ENCODE results near the gene COPB2. TPM values are rescaled to one million over a fixed set of nuclear protein-coding genes. Genes with fewer than 3 reads are reported as not detected.

Gene COPB2
- total RNA-seq, 4 donors from 2014 or later: 38.9 to 43.4 (median 42.1) TPM

DNA sequence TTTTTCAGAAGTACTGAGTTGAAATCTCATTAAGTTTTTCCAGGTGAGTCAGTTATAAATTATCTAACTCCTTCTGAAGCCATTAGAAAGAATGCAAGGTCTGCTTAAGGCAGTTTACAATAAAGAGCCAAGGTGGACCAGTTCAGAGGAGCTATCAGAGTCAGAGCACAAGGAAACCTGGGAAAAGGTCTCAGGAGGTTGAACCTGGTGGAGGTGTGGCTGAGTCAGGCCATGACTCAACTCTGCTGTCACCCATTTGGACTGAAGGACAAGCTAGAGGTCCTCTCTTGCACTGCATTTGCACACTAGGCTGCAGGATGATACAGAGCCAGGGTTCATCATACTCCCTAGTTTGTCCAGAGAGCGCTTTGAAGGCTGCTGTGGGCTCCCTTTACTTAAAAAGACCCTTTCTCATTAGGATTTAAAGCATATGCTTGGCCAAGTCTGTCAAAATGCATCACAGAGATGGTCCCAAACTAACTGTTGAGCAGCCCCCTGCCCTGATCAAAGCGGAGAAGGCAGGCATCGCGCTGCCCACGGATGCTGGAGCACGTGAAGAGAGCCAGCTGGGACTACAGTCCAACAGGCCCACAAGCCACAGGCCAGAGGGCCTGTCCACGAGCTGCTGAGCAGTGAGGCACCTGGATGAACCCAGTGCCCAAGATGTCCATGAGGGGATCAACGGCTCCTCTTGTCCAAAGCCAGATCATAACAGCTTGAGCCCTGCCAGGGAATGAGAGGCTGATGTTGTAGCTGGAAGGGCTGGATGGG, 71.6 kb downstream of the COPB2 start:
- no peak for DNase-seq
- TF ChIP-seq, protein P1, sequence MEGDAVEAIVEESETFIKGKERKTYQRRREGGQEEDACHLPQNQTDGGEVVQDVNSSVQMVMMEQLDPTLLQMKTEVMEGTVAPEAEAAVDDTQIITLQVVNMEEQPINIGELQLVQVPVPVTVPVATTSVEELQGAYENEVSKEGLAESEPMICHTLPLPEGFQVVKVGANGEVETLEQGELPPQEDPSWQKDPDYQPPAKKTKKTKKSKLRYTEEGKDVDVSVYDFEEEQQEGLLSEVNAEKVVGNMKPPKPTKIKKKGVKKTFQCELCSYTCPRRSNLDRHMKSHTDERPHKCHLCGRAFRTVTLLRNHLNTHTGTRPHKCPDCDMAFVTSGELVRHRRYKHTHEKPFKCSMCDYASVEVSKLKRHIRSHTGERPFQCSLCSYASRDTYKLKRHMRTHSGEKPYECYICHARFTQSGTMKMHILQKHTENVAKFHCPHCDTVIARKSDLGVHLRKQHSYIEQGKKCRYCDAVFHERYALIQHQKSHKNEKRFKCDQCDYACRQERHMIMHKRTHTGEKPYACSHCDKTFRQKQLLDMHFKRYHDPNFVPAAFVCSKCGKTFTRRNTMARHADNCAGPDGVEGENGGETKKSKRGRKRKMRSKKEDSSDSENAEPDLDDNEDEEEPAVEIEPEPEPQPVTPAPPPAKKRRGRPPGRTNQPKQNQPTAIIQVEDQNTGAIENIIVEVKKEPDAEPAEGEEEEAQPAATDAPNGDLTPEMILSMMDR (IDR thresholded peaks at IDR 0.05 in 4 of 5, conservative IDR thresholded peaks at IDR 0.05 in 1 of 5): no peak
- TF ChIP-seq POLR2A (IDR thresholded peaks at IDR 0.05): no peak
- no peak for ATAC-seq
- no peaks in the 10 kb centered on the region for H3K4me1 ChIP-seq
- H3K36me3 ChIP-seq: no peaks in the 10 kb centered on the region
- in situ Hi-C loops (cut with MboI; ENCODE audit: low sequenced_read_pairs in 4 of 4): loop anchor here in 2 of 4 donors (25.0 kb wide), 2 partner anchors 206 to 381 kb away; partner anchors contain the start of genes FOXL2 (in 1 of the 2) and FOXL2NB (in 1 of the 2)
- no peaks in the 10 kb centered on the region for H3K9me3 ChIP-seq
- no peak overlapping the region for H3K4me3 ChIP-seq
- no peak overlapping the region for H3K27ac ChIP-seq
- intact Hi-C loops (cut with DNase I; ENCODE audit: low total_unique reads): no loop called here
- peaks cover 0 to 2% (median 0%) of the 10 kb centered on the region in 3 donors for H3K27me3 ChIP-seq

DNA sequence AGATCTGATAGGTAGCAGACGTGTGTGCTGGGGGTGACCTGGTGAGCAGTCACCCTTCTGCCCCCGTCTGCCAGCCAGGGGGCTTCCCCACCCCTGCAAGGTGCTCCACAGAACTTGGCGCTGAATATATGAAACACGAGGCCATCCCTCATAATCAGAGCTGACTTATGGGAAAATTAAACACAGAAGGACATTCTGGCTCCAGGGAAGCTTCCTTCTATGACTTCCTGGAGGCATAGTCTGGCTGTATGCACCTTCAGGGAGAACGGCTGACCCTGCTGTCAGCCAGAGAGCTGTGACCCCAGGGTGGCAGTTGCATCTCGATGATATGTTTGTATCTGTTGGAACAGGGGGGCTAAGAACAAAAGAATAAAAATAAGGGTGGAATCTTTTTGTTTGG, 72.2 kb downstream of the COPB2 start:
- Histone ChIP-seq H3K27ac (no peak overlapping the region), H3K9me3 (no peaks in the 10 kb centered on the region), H3K36me3 (no peaks in the 10 kb centered on the region), H3K4me1 (no peaks in the 10 kb centered on the region), H3K27me3 (peaks cover 0 to 2% (median 0%) of the 10 kb centered on the region in 3 donors), H3K4me3 (no peak overlapping the region)
- DNase-seq (no peak), ATAC-seq (no peak)
- TF ChIP-seq, protein P1 (IDR thresholded peaks at IDR 0.05 in 4 of 5, conservative IDR thresholded peaks at IDR 0.05 in 1 of 5): no peak
- no peak for TF ChIP-seq POLR2A (IDR thresholded peaks at IDR 0.05)
- intact Hi-C loops (cut with DNase I; ENCODE audit: low total_unique reads): no loop called here
- in situ Hi-C loops (cut with MboI; ENCODE audit: low sequenced_read_pairs in 4 of 4): loop anchor here in 2 of 4 donors (25.0 kb wide), 2 partner anchors 205 to 380 kb away; partner anchors contain the start of genes FOXL2 (in 1 of the 2) and FOXL2NB (in 1 of the 2)

DNA sequence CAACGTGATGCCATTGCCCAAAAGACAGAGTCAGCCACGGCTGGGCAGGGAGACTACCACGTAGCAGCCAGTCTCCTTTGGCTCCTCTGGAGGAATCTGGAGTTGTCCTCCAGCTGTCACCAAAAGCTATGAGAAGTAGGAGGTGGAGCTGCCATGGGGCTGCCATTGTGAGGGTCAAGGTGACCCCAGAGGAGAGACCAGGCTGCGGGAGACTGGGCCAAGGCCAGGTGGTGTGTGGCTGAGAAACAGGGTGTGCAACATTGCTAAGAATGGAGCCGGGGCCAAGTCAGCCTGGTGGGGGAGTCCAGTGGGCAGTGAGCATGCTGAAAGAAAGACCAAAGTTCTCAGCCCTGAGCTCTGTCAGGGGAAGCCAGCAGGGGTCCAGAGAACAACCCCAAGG, 75.5 kb downstream of the COPB2 start:
- in situ Hi-C loops (cut with MboI; ENCODE audit: low sequenced_read_pairs in 4 of 4) (loop anchor here in 2 of 4 donors (25.0 kb wide), 2 partner anchors 202 to 377 kb away; partner anchors contain the start of genes FOXL2 (in 1 of the 2) and FOXL2NB (in 1 of the 2)), intact Hi-C loops (cut with DNase I; ENCODE audit: low total_unique reads) (no loop called here)
- Histone ChIP-seq H3K4me3 (no peak overlapping the region), H3K4me1 (no peaks in the 10 kb centered on the region), H3K27ac (no peak overlapping the region), H3K9me3 (no peaks in the 10 kb centered on the region), H3K27me3 (peaks cover 0 to 2% (median 0%) of the 10 kb centered on the region in 3 donors), H3K36me3 (no peaks in the 10 kb centered on the region)
- ATAC-seq (no peak), DNase-seq (no peak)
- TF ChIP-seq POLR2A (IDR thresholded peaks at IDR 0.05): no peak
- TF ChIP-seq, protein P1 (IDR thresholded peaks at IDR 0.05 in 4 of 5, conservative IDR thresholded peaks at IDR 0.05 in 1 of 5): no peak

DNA sequence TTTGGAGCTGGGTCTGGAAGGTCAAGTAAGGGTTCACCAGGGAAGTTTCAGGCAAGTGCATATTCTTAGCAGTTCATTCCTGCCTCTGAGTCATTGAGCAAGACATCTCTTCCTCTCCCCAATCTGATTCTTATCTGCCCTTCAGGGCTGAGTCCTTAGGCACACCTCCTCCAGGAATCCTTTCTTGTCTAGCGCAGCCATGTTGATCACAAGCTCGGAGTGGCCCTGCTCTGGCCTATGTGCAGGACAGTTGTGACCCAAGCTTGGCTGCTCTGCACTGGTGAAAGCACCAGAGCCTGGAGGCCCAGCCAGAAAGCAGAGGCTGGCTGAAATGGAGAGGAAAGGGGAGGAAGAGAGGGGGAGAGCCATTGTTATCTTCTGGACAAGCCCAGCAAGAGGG, 76.5 kb downstream of the COPB2 start:
- no peak overlapping the region for H3K4me3 ChIP-seq
- DNase-seq (no peak), ATAC-seq (no peak)
- H3K27ac ChIP-seq: no peak overlapping the region
- H3K36me3 ChIP-seq: no peaks in the 10 kb centered on the region
- H3K4me1 ChIP-seq: no peaks in the 10 kb centered on the region
- H3K9me3 ChIP-seq: no peaks in the 10 kb centered on the region
- in situ Hi-C loops (cut with MboI; ENCODE audit: low sequenced_read_pairs in 4 of 4) (loop anchor here in 2 of 4 donors (25.0 kb wide), 2 partner anchors 201 to 376 kb away; partner anchors contain the start of genes FOXL2 (in 1 of the 2) and FOXL2NB (in 1 of the 2)), intact Hi-C loops (cut with DNase I; ENCODE audit: low total_unique reads) (no loop called here)
- H3K27me3 ChIP-seq: peaks cover 0 to 2% (median 0%) of the 10 kb centered on the region in 3 donors
- no peak for TF ChIP-seq POLR2A (IDR thresholded peaks at IDR 0.05)
- TF ChIP-seq, protein P1 (IDR thresholded peaks at IDR 0.05 in 4 of 5, conservative IDR thresholded peaks at IDR 0.05 in 1 of 5): no peak

Data from gastrocnemius medialis (tissue), 4 donors.